HepG2 (cell line): ENCODE measurements around the gene DPH1. TPM values are rescaled to one million over a fixed set of nuclear protein-coding genes. Genes with fewer than 3 reads are reported as not detected.

Experiments
- ATAC-seq: fragments of 200-7000 bp; cut with Tn5 transposase; 3 replicates; pipeline ENCODE4 v1.9.1; 2020; ENCODE audit warnings: mild to moderate bottlenecking, moderate library complexity
- BruUV-seq: library from RNA; stranded (reverse); fragments of 400-500 nt; replicated peaks from 2 replicates; lab custom pipeline; 2021; lab: Mats Ljungman, UMichigan
- CTCF ChIA-PET: fragments of 300-600 bp; formaldehyde crosslinking; extraction: SDS; loops from one replicate; lab custom pipeline; 2021; ENCODE audit warnings: low total read pairs, inconsistent platforms, low intra/inter-chr PET ratio; lab: Yijun Ruan, JAX
- POLR2A ChIA-PET: fragments of 350-600 bp; sonication (Branson Sonifier 250); formaldehyde crosslinking; loops from one replicate; lab custom pipeline; 2020; ENCODE audit warnings: antibody characterized with exemption, inconsistent platforms; lab: Yijun Ruan, JAX
- DNase-seq: peaks from one replicate; pipeline ENCODE4 v3.0.0-alpha.2; 2015; ENCODE audit warnings: low spot score
- FAIRE-seq: peaks from 3 replicates; lab custom pipeline; 2011; peaks lifted over from hg19 to GRCh38; lab: Jason Lieb, UNC
- H2AFZ ChIP-seq: one replicate; pipeline ENCODE4 v1.6.1; 2011; ENCODE audit warnings: low read length, inconsistent platforms
- H3K27ac ChIP-seq: fragments of 300-600 bp; 3 replicates; pipeline ENCODE4 v1.8.0; 2011; ENCODE audit warnings: mixed run types, mild to moderate bottlenecking, mixed read lengths, low read length, inconsistent platforms; ENCODE audit not compliant: insufficient read depth; ENCODE audit errors: extremely low read length
- H3K27me3 ChIP-seq, 2 experiments: fragments of 200-600 bp in 1 of 2; 2 replicates in 1 of 2; 3 replicates in 1 of 2; pipeline versions ENCODE4 v1.6.0 to v1.8.0; 2011; ENCODE audit warnings: low read length in 2 of 2, mild to moderate bottlenecking in 2 of 2, moderate library complexity in 2 of 2, inconsistent platforms in 1 of 2; ENCODE audit not compliant: insufficient read depth in 2 of 2, control insufficient read depth in 1 of 2
- H3K36me3 ChIP-seq, 2 experiments: fragments of 200-600 bp in 1 of 2; replicated peaks in 1 of 2; 2 replicates in 1 of 2; 3 replicates in 1 of 2; pipeline versions ENCODE4 v1.5.1 to v1.8.0; 2011; ENCODE audit warnings: low read length in 2 of 2, inconsistent platforms in 1 of 2; ENCODE audit not compliant: insufficient read depth in 2 of 2, control insufficient read depth in 1 of 2
- H3K4me1 ChIP-seq: 2 replicates; pipeline ENCODE4 v1.5.1; 2012; ENCODE audit warnings: low read length, inconsistent platforms; ENCODE audit not compliant: insufficient read depth
- H3K4me2 ChIP-seq: 2 replicates; pipeline ENCODE4 v1.6.0; 2011; ENCODE audit warnings: low read depth, low read length, inconsistent platforms
- H3K4me3 ChIP-seq, 3 experiments: fragments of 200-600 bp in 1 of 3; sonication (generic), shearing (Covaris generic) in 1 of 3; replicated peaks in 1 of 3; 2 replicates each; pipeline ENCODE4 v1.5.1; 2011 to 2016; ENCODE audit warnings: low read length in 3 of 3, inconsistent platforms in 2 of 3, low read depth in 2 of 3, mild to moderate bottlenecking in 2 of 3, control low read depth in 1 of 3, mixed read lengths in 1 of 3; ENCODE audit not compliant: insufficient read depth in 1 of 3
- H3K79me2 ChIP-seq: one replicate; pipeline ENCODE4 v1.6.1; 2011; ENCODE audit warnings: low read length, inconsistent platforms; ENCODE audit not compliant: insufficient read depth
- H3K9ac ChIP-seq: 2 replicates; pipeline ENCODE4 v1.6.0; 2011; ENCODE audit warnings: mild to moderate bottlenecking, low read depth, low read length, inconsistent platforms; ENCODE audit not compliant: insufficient read depth
- H3K9me3 ChIP-seq: 2 replicates; pipeline ENCODE4 v1.5.1; 2012; ENCODE audit warnings: mild to moderate bottlenecking, low read length
- H4K20me1 ChIP-seq: 2 replicates; pipeline ENCODE4 v1.6.0; 2011; ENCODE audit warnings: inconsistent platforms, mild to moderate bottlenecking, low read length, moderate library complexity; ENCODE audit not compliant: insufficient read depth
- ARID2 ChIP-seq: sonication (generic); formaldehyde crosslinking; IDR thresholded peaks from 2 replicates; pipeline ENCODE4 v1.8.1; 2022; ENCODE audit warnings: mild to moderate bottlenecking, missing genetic modification reagents, borderline replicate concordance
- CEBPG ChIP-seq: IDR thresholded peaks from 2 replicates; pipeline ENCODE4 v1.6.1; 2016
- ETV5 ChIP-seq: IDR thresholded peaks from 2 replicates; pipeline ENCODE4 v1.6.1; 2018; ENCODE audit warnings: missing biosample characterization, missing genetic modification reagents, inconsistent platforms, borderline replicate concordance
- FOSL2 ChIP-seq: sonication (generic); formaldehyde crosslinking; IDR thresholded peaks from 2 replicates; pipeline ENCODE4 v1.4.0; 2020; ENCODE audit warnings: missing genetic modification reagents
- HNRNPK ChIP-seq: fragments of 200-400 bp; formaldehyde crosslinking; IDR thresholded peaks from 2 replicates; pipeline ENCODE4 v1.6.1; 2018; ENCODE audit warnings: low read length, low read depth, moderate library complexity, mild to moderate bottlenecking; ENCODE audit not compliant: poor library complexity, severe bottlenecking
- JUNB ChIP-seq: sonication (generic); formaldehyde crosslinking; IDR thresholded peaks from 2 replicates; pipeline ENCODE4 v1.8.0; 2022; ENCODE audit warnings: missing genetic modification reagents, mild to moderate bottlenecking, borderline replicate concordance
- MTA1 ChIP-seq: sonication (generic); formaldehyde crosslinking; IDR thresholded peaks from 2 replicates; pipeline ENCODE4 v1.4.0; 2020; ENCODE audit warnings: missing genetic modification reagents, mild to moderate bottlenecking, borderline replicate concordance
- POGK ChIP-seq: sonication (generic); formaldehyde crosslinking; conservative IDR thresholded peaks from 2 replicates; pipeline ENCODE4 v1.8.0; 2022; ENCODE audit warnings: mild to moderate bottlenecking, moderate library complexity, missing genetic modification reagents
- RAD21 ChIP-seq: fragments of 450-650 bp; formaldehyde crosslinking; IDR thresholded peaks from 2 replicates; pipeline ENCODE4 v1.5.0; 2020; ENCODE audit warnings: mild to moderate bottlenecking
- RFX1 ChIP-seq: fragments of 450-650 bp; IDR thresholded peaks from 2 replicates; pipeline ENCODE4 v1.6.1; 2017
- RFX5 ChIP-seq: IDR thresholded peaks from 2 replicates; pipeline ENCODE4 v1.6.1; 2011; ENCODE audit warnings: low read depth, low read length, improper control_type of control experiment
- RXRA ChIP-seq: sonication (generic); formaldehyde crosslinking; IDR thresholded peaks from 2 replicates; pipeline ENCODE4 v1.5.1; 2020; ENCODE audit warnings: missing genetic modification reagents
- SOX6 ChIP-seq, 2 experiments: fragments of 450-650 bp in 1 of 2; sonication (generic) in 1 of 2; formaldehyde crosslinking in 1 of 2; IDR thresholded peaks; 2 replicates each; pipeline versions ENCODE4 v1.4.0 to v1.6.1; 2017 to 2020; ENCODE audit warnings: antibody characterized with exemption in 1 of 2, mild to moderate bottlenecking in 1 of 2, missing genetic modification reagents in 1 of 2
- SPEN ChIP-seq: sonication (generic); formaldehyde crosslinking; IDR thresholded peaks from 2 replicates; pipeline ENCODE4 v1.5.1; 2020; ENCODE audit warnings: low read depth, mild to moderate bottlenecking, missing genetic modification reagents
- TCF12 ChIP-seq, 2 experiments: fragments of 450-650 bp in 1 of 2; sonication (generic) in 1 of 2; formaldehyde crosslinking in 1 of 2; IDR thresholded peaks; 2 replicates each; pipeline versions ENCODE4 v1.6.1 to v1.8.0; 2017 to 2022; ENCODE audit warnings: antibody characterized with exemption in 1 of 2, mild to moderate bottlenecking in 1 of 2, missing genetic modification reagents in 1 of 2, moderate library complexity in 1 of 2
- ZBTB42 ChIP-seq: sonication (generic); formaldehyde crosslinking; IDR thresholded peaks from 2 replicates; pipeline ENCODE4 v1.5.0; 2020; ENCODE audit warnings: mild to moderate bottlenecking, missing genetic modification reagents
- ZKSCAN5 ChIP-seq: sonication (generic); formaldehyde crosslinking; IDR thresholded peaks from 2 replicates; pipeline ENCODE4 v1.5.1; 2020; ENCODE audit warnings: mild to moderate bottlenecking, missing genetic modification reagents
- ZNF260 ChIP-seq: sonication (generic); formaldehyde crosslinking; IDR thresholded peaks from 2 replicates; pipeline ENCODE4 v1.4.0; 2020; ENCODE audit warnings: missing genetic modification reagents, low read depth, mild to moderate bottlenecking, borderline replicate concordance
- ZNF598 ChIP-seq: sonication (generic); formaldehyde crosslinking; IDR thresholded peaks from 2 replicates; pipeline ENCODE4 v1.5.1; 2020; ENCODE audit warnings: mild to moderate bottlenecking, missing genetic modification reagents, borderline replicate concordance
- ZNF740 ChIP-seq: sonication (generic); formaldehyde crosslinking; IDR thresholded peaks from 2 replicates; pipeline ENCODE4 v1.4.0; 2020; ENCODE audit warnings: missing genetic modification reagents
- ZSCAN29 ChIP-seq: sonication (generic); formaldehyde crosslinking; conservative IDR thresholded peaks from 2 replicates; pipeline ENCODE4 v1.4.0; 2020; ENCODE audit warnings: mild to moderate bottlenecking, missing genetic modification reagents
- WGBS: methylation state at CpG from one replicate; pipeline ENCODE4 v1.1.6; 2017; ENCODE audit warnings: low lambda C conversion rate; 5-methylcytosine and 5-hydroxymethylcytosine counted together
- in situ Hi-C: cut with HindIII; loops from 2 replicates; pipeline ENCODE4 v1.10.0; 2017; ENCODE audit warnings: low pct_unique_long_range_greater_than_20kb; ENCODE audit not compliant: extremely low pct_ligation_motif_present
- intact Hi-C: fragments of 100-400 bp; cut with micrococcal nuclease; formaldehyde crosslinking; loops from one replicate; pipeline ENCODE4 v1.10.0; 2022; ENCODE audit not compliant: unreplicated experiment
- polyA plus RNA-seq, 8 experiments: library from polyadenylated mRNA; depleted of rRNA in 3 of 8; stranded (reverse) in 7 of 8; unstranded in 1 of 8; fragments of >200 nt; fragmentation: Illumina TruSeq in 4 of 8; extraction: Trizol in 4 of 8; gene quantifications; 2 replicates each; pipeline versions ENCODE4 v1.2.1 to v1.2.3, GENCODE V29; 2011 to 2016; ENCODE audit warnings: low read depth in 4 of 8, missing spikeins in 1 of 8, mixed read lengths in 1 of 8; ENCODE audit not compliant: insufficient read depth in 1 of 8
- total RNA-seq, 5 experiments: library from RNA; depleted of rRNA; stranded (reverse); fragments of >200 nt; fragmentation: Illumina TruSeq; extraction: Trizol; gene quantifications; 2 replicates each; pipeline ENCODE4 v1.2.3, GENCODE V29; 2016; ENCODE audit warnings: low read depth in 1 of 5

Gene DPH1
- total and polyA plus RNA-seq, 2 of the 13 experiments (the other 11 are each of a cell fraction or from before 2014, with no cell fraction given), result 25.3 to 42.8 TPM

- Histone ChIP-seq H3K4me2 (peak overlapping the region; percentile 80), H3K9ac (0 out of 2 replicates have a peak overlapping the region, but pooled peaks have one; percentile 13), H3K4me1 (peaks cover 35% of the 10 kb centered on the region), H3K36me3 (no peaks in the 10 kb centered on the region), H3K79me2 (no peaks in the 10 kb centered on the region), H2AFZ (no peak overlapping the region), H3K4me3 (peak overlapping the region; percentile 64 to 76 (median 65)), H3K27ac (no peak overlapping the region), H4K20me1 (peaks cover 20% of the 10 kb centered on the region; the same call in 1 of the 2 replicates), H3K27me3 (peaks cover 4 to 26% of the 10 kb centered on the region in 2 experiments; a peak in 4 of 5 replicates), H3K9me3 (no peaks in the 10 kb centered on the region)
- intact Hi-C loops (loop anchor here (1.0 kb wide), 1 partner anchor 191 kb away; no protein-coding TSS in a partner anchor), in situ Hi-C loops (no loop called here)
- ATAC-seq (peak; percentile 31), DNase-seq (peak; percentile 49), FAIRE-seq (no peak)
- WGBS, result 6% methylated on average over 25 of the region's 84 CpGs
- POLR2A ChIA-PET, result interaction anchor here (0.7 to 1.1 kb wide), 3 partner anchors 50 to 424 kb away, joined by 3 read pairs; no protein-coding TSS in a partner anchor
- CTCF ChIA-PET, result interaction anchor here (0.8 to 3.8 kb wide), 2 partner anchors 191 to 299 kb away, joined by 3 to 37 read pairs; no protein-coding TSS in a partner anchor
- no TSS peak for BruUV-seq
- TF ChIP-seq RFX5 (peak; percentile 79), ZKSCAN5 (no peak), ARID2 (CRISPR knock-in tag) (no peak), SOX6 (IDR thresholded peaks at IDR 0.05) (no peak), SOX6 (CRISPR knock-in tag; IDR thresholded peaks at IDR 0.05) (peak; percentile 29; the same call in 1 of the 2 replicates), SPEN (CRISPR knock-in tag) (peak; percentile 56; the same call in 1 of the 2 replicates), HNRNPK (peak; percentile 64), ETV5 (CRISPR knock-in tag) (peak; percentile 49; the same call in 1 of the 2 replicates), ZNF740 (CRISPR knock-in tag) (peak; percentile 56; the same call in 1 of the 2 replicates), CEBPG (CRISPR knock-in tag) (no peak), MTA1 (CRISPR knock-in tag) (0 out of 2 replicates have a peak, but pooled peaks have one; percentile 3), POGK (CRISPR knock-in tag) (0 out of 2 replicates have a peak, but pooled peaks have one; percentile 40), RAD21 (CRISPR knock-in tag) (peak; percentile 84), RFX1 (peak; percentile 79), TCF12 (IDR thresholded peaks at IDR 0.05) (no peak), TCF12 (CRISPR knock-in tag; IDR thresholded peaks at IDR 0.05) (peak; percentile 35; the same call in 1 of the 2 replicates), ZBTB42 (0 out of 2 replicates have a peak, but pooled peaks have one; percentile 55), ZNF260 (CRISPR knock-in tag) (no peak), ZSCAN29 (CRISPR knock-in tag) (no peak), RXRA (CRISPR knock-in tag) (peak; percentile 49; the same call in 1 of the 2 replicates), JUNB (0 out of 2 replicates have a peak, but pooled peaks have one; percentile 20), FOSL2 (CRISPR knock-in tag) (peak; percentile 85), ZNF598 (CRISPR knock-in tag) (0 out of 2 replicates have a peak, but pooled peaks have one; percentile 33)
These were observed 23.7 kb downstream of the DPH1 start for GRCh38 chr17:2053380-2054261.
